ENCODE data around the gene WDR33.

The WDR33 gene

DNA sequence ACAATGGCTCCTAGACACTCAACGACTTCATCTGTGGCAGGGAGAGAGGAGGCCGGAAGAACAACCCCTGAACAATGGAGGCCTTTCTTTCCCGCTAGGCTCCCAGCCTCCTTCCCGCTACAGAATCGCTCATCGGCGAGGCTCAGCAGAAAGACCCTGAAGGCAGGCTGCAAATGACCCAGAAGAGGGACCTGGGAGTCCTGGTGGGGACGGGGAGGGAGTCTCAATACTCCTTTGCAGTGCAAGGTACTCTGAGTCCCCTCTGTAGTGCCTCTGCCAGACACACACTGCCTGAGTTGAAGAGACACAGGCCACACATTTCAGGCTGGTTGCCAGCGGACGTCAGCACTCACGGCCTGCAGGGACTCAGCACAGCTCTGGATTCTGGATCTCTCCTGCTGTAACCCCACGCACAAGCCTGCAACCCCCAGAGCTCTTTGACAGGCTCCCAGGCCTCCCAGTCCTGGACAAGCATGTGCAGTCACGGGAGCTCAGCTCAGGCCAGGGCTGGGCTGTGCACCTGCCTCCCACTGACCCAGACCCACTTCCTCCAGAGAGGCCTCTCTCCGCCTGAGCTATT is 158.9 kb downstream of the WDR33 start:
- no peak for DNase-seq

GRCh38 chr2:127651381-127651809 is 159.6 kb downstream of the WDR33 start:
- DNase-seq: no peak
